Left lobe of liver (tissue), 2 donors: ENCODE data around the gene COPS7B. TPM values are rescaled to one million over a fixed set of nuclear protein-coding genes. Genes with fewer than 3 reads are reported as not detected.
"Not testable (repeated sequence)": the region's sequence is repeated elsewhere in the genome, so short reads cannot be mapped to it uniquely, and the experiment has no call there.

Experiments
- ATAC-seq: fragments of 200-7000 bp; cut with Tn5 transposase; one replicate; pipeline ENCODE4 v1.9.1; 2020; ENCODE audit warnings: mild to moderate bottlenecking, moderate library complexity
- DNase-seq: peaks from one replicate; pipeline ENCODE4 v3.0.0-alpha.2; 2020; ENCODE audit warnings: low spot score
- total RNA-seq: library from RNA; stranded (reverse); gene quantifications from one replicate; pipeline ENCODE4 v1.2.1, GENCODE V29; 2021
- donor health status: DM: no; HTN: no; CAD: no; lungs with moderate emphysema.
- donor health status: DM: no; HTN: yes; CAD: no.

Gene COPS7B
- total RNA-seq = 12.7 TPM

- peak; percentile 79 for DNase-seq
These were observed at the start of gene COPS7B for GRCh38 chr2:231786177-231786916. Gene COPS7B, plus strand, starts transcription at chr2:231786445. Its CDS starts 2,126 bp downstream, at chr2:231788571.

GRCh38 chr2:231737761-231738160 lies 48.5 kb upstream of the COPS7B start:
- DNase-seq = no peak
- ATAC-seq = no peak

More at GRCh38 chr2:231786177-231786916, at the start of gene COPS7B:
- ATAC-seq = peak; percentile 75

GRCh38 chr2:231743376-231744116 lies 42.7 kb upstream of the COPS7B start:
- ATAC-seq (no peak), DNase-seq (no peak)

GRCh38 chr2:231745303-231746038 lies 40.8 kb upstream of the COPS7B start:
- ATAC-seq (no peak), DNase-seq (no peak)

GRCh38 chr2:231748153-231748896 lies 37.9 kb upstream of the COPS7B start:
- ATAC-seq = peak; percentile 18
- peak; percentile 51 for DNase-seq

- not testable (repeated sequence) for ATAC-seq, DNase-seq
These were observed 37.2 kb upstream of the COPS7B start for GRCh38 chr2:231749016-231749415.

- DNase-seq (no peak), ATAC-seq (no peak)
These were observed 35.0 kb upstream of the COPS7B start for GRCh38 chr2:231751042-231751815.

GRCh38 chr2:231752061-231752460 lies 34.2 kb upstream of the COPS7B start:
- ATAC-seq (no peak), DNase-seq (no peak)

- ATAC-seq (no peak), DNase-seq (no peak)
These were observed 24.5 kb upstream of the COPS7B start for GRCh38 chr2:231761735-231762134.

GRCh38 chr2:231764124-231764523 lies 22.1 kb upstream of the COPS7B start:
- DNase-seq (no peak), ATAC-seq (no peak)

GRCh38 chr2:231764760-231765159 lies 21.5 kb upstream of the COPS7B start:
- no peak for DNase-seq
- no peak for ATAC-seq

- DNase-seq (no peak), ATAC-seq (no peak)
These were observed 20.7 kb upstream of the COPS7B start for GRCh38 chr2:231765496-231765929.

- DNase-seq (no peak), ATAC-seq (no peak)
These were observed 16.8 kb upstream of the COPS7B start for GRCh38 chr2:231769170-231770136.

- no peak for ATAC-seq
- DNase-seq = no peak
These were observed 5.9 kb upstream of the COPS7B start for GRCh38 chr2:231780123-231780908.

- ATAC-seq (peak; percentile 92), DNase-seq (peak; percentile 99)
These were observed 5.1 kb upstream of the COPS7B start, which contains the start of gene PDE6D for GRCh38 chr2:231780909-231781797. Gene PDE6D, minus strand, starts transcription at chr2:231781282. Its CDS starts 168 bp downstream, at chr2:231781114.

- DNase-seq (no peak), ATAC-seq (peak; percentile 11)
These were observed 4.2 kb upstream of the COPS7B start for GRCh38 chr2:231781798-231782726.
